H9 (cell line): ENCODE measurements around the gene TSPAN4. TPM values are rescaled to one million over a fixed set of nuclear protein-coding genes. Genes with fewer than 3 reads are reported as not detected.

Experiments
- DNase-seq: peaks from one replicate; pipeline ENCODE4 v3.0.0-alpha.2; 2017
- H2AFZ ChIP-seq: one replicate; pipeline ENCODE4 v1.6.1; 2013; ENCODE audit warnings: mild to moderate bottlenecking, low read length, control low read depth, moderate library complexity
- H2AK5ac ChIP-seq: 2 replicates; pipeline ENCODE4 v1.6.1; 2013; ENCODE audit warnings: low read length, control low read depth, mixed read lengths; ENCODE audit not compliant: insufficient read length
- H2BK120ac ChIP-seq: one replicate; pipeline ENCODE4 v1.6.1; 2013; ENCODE audit warnings: low read depth, mild to moderate bottlenecking, low read length, control low read depth, inconsistent platforms; ENCODE audit not compliant: poor library complexity, severe bottlenecking
- H2BK12ac ChIP-seq: 2 replicates; pipeline ENCODE4 v1.6.1; 2013; ENCODE audit warnings: low read length, control low read depth, mixed read lengths, low read depth; ENCODE audit not compliant: insufficient read length
- H2BK15ac ChIP-seq: 2 replicates; pipeline ENCODE4 v1.6.1; 2013; ENCODE audit warnings: low read depth, low read length, control low read depth
- H2BK20ac ChIP-seq: one replicate; pipeline ENCODE4 v1.6.1; 2013; ENCODE audit warnings: low read depth, mild to moderate bottlenecking, low read length, control low read depth, inconsistent platforms; ENCODE audit not compliant: poor library complexity, severe bottlenecking
- H2BK5ac ChIP-seq: 2 replicates; pipeline ENCODE4 v1.6.1; 2013; ENCODE audit warnings: low read length, control low read depth, mixed read lengths; ENCODE audit not compliant: insufficient read length
- H3K14ac ChIP-seq: 2 replicates; pipeline ENCODE4 v1.6.1; 2013; ENCODE audit warnings: low read length, control low read depth; ENCODE audit not compliant: insufficient read depth
- H3K18ac ChIP-seq: 2 replicates; pipeline ENCODE4 v1.6.1; 2013; ENCODE audit warnings: low read depth, mild to moderate bottlenecking, mixed read lengths, low read length, control low read depth; ENCODE audit not compliant: insufficient read length
- H3K23ac ChIP-seq: 2 replicates; pipeline ENCODE4 v1.6.1; 2013; ENCODE audit warnings: low read length, control low read depth, mixed read lengths, low read depth; ENCODE audit not compliant: insufficient read length
- H3K23me2 ChIP-seq: 2 replicates; pipeline ENCODE4 v1.6.1; 2013; ENCODE audit warnings: low read depth, mild to moderate bottlenecking, mixed read lengths, low read length, control low read depth; ENCODE audit not compliant: insufficient read length, poor library complexity, severe bottlenecking
- H3K27ac ChIP-seq: 2 replicates; pipeline ENCODE4 v1.5.1; 2013; ENCODE audit warnings: low read length, control low read depth, mixed read lengths, low read depth; ENCODE audit not compliant: insufficient read length
- H3K27me3 ChIP-seq: 2 replicates; pipeline ENCODE4 v1.6.1; 2013; ENCODE audit warnings: low read length, control low read depth, inconsistent platforms; ENCODE audit not compliant: insufficient read depth
- H3K4ac ChIP-seq: 2 replicates; pipeline ENCODE4 v1.6.1; 2013; ENCODE audit warnings: low read depth, mild to moderate bottlenecking, control low read depth, inconsistent platforms, low read length, moderate library complexity
- H3K4me1 ChIP-seq: 2 replicates; pipeline ENCODE4 v1.6.1; 2013; ENCODE audit warnings: low read length, control low read depth, inconsistent platforms; ENCODE audit not compliant: insufficient read depth
- H3K4me2 ChIP-seq: 2 replicates; pipeline ENCODE4 v1.6.1; 2013; ENCODE audit warnings: low read length, control low read depth, mixed read lengths; ENCODE audit not compliant: insufficient read length, insufficient read depth
- H3K56ac ChIP-seq: 2 replicates; pipeline ENCODE4 v1.6.1; 2013; ENCODE audit warnings: low read depth, mild to moderate bottlenecking, mixed read lengths, low read length, control low read depth; ENCODE audit not compliant: insufficient read length
- H3K79me1 ChIP-seq: 2 replicates; pipeline ENCODE4 v1.6.1; 2013; ENCODE audit warnings: low read depth, mild to moderate bottlenecking, moderate library complexity, low read length, control low read depth, inconsistent platforms; ENCODE audit not compliant: insufficient read depth, poor library complexity, severe bottlenecking
- H3K79me2 ChIP-seq: 2 replicates; pipeline ENCODE4 v1.6.1; 2013; ENCODE audit warnings: low read length, control low read depth, inconsistent platforms; ENCODE audit not compliant: insufficient read depth
- H3K9ac ChIP-seq: 2 replicates; pipeline ENCODE4 v1.6.1; 2013; ENCODE audit warnings: low read length, control low read depth, mixed read lengths; ENCODE audit not compliant: insufficient read length; ENCODE audit errors: extremely low read depth
- H3K9me3 ChIP-seq: one replicate; pipeline ENCODE4 v1.6.1; 2013; ENCODE audit warnings: low read depth, low read length, inconsistent platforms; ENCODE audit not compliant: control insufficient read depth
- H3T11ph ChIP-seq: one replicate; pipeline ENCODE4 v1.6.1; 2013; ENCODE audit warnings: mild to moderate bottlenecking, low read length, control low read depth, inconsistent platforms
- H4K20me1 ChIP-seq: one replicate; pipeline ENCODE4 v1.6.1; 2013; ENCODE audit not compliant: control insufficient read depth, insufficient read length, insufficient read depth
- H4K5ac ChIP-seq: 2 replicates; pipeline ENCODE4 v1.6.1; 2013; ENCODE audit warnings: low read depth, mild to moderate bottlenecking, mixed read lengths, low read length, control low read depth; ENCODE audit not compliant: insufficient read length
- H4K8ac ChIP-seq: replicated peaks from 2 replicates; pipeline ENCODE4 v1.6.1; 2013; ENCODE audit warnings: low read length, control low read depth, mixed read lengths, low read depth; ENCODE audit not compliant: insufficient read length
- H4K91ac ChIP-seq: 2 replicates; pipeline ENCODE4 v1.6.1; 2013; ENCODE audit warnings: low read depth, mild to moderate bottlenecking, moderate library complexity, mixed read lengths, low read length, control low read depth; ENCODE audit not compliant: insufficient read length
- H3K27ac Mint-ChIP-seq, 3 experiments: 2 replicates in 2 of 3; 3 replicates in 1 of 3; pipeline ENCODE4 v1.8.0; 2020 to 2021; ENCODE audit warnings: mixed read lengths in 3 of 3, mild to moderate bottlenecking in 1 of 3, moderate library complexity in 1 of 3
- H3K27me3 Mint-ChIP-seq: 2 replicates; pipeline ENCODE4 v1.8.0; 2021; ENCODE audit warnings: low read depth, mild to moderate bottlenecking, moderate library complexity, mixed read lengths
- H3K36me3 Mint-ChIP-seq, 3 experiments: 2 replicates in 2 of 3; 3 replicates in 1 of 3; pipeline ENCODE4 v1.8.0; 2020 to 2021; ENCODE audit warnings: low read depth in 3 of 3, mixed read lengths in 3 of 3; ENCODE audit not compliant: insufficient read depth in 1 of 3
- H3K4me1 Mint-ChIP-seq, 2 experiments: 2 replicates each; pipeline ENCODE4 v1.8.0; 2020; ENCODE audit warnings: mixed read lengths in 2 of 2
- H3K4me3 Mint-ChIP-seq, 2 experiments: 2 replicates in 1 of 2; 3 replicates in 1 of 2; pipeline ENCODE4 v1.8.0; 2020 to 2021; ENCODE audit warnings: mild to moderate bottlenecking in 2 of 2, mixed read lengths in 2 of 2, moderate library complexity in 1 of 2
- H3K9me3 Mint-ChIP-seq, 2 experiments: 2 replicates in 1 of 2; 3 replicates in 1 of 2; pipeline ENCODE4 v1.8.0; 2020; ENCODE audit warnings: mild to moderate bottlenecking in 2 of 2, mixed read lengths in 2 of 2, moderate library complexity in 1 of 2
- WGBS: extraction: QIAGEN DNeasy Blood & Tissue Kit; methylation state at CpG from one replicate; pipeline ENCODE4 v1.1.7; 2013; ENCODE audit warnings: missing lambda C conversion rate, low lambda C conversion rate, mixed read lengths; ENCODE audit not compliant: insufficient read length; ENCODE audit errors: extremely low coverage; 5-methylcytosine and 5-hydroxymethylcytosine counted together
- total RNA-seq: library from RNA; stranded (reverse); gene quantifications from 2 replicates; pipeline ENCODE4 v1.2.1, GENCODE V29; 2021
- TF ChIP-seq, protein P1 (sequence below): fragments of 200-600 bp; sonication (generic); conservative IDR thresholded peaks from 3 replicates; pipeline ENCODE4 v1.8.0; 2021; ENCODE audit warnings: antibody characterized with exemption, mild to moderate bottlenecking

TSPAN4 gene
- total RNA-seq, 1 experiment from 2014 or later = 64.6 TPM

DNA sequence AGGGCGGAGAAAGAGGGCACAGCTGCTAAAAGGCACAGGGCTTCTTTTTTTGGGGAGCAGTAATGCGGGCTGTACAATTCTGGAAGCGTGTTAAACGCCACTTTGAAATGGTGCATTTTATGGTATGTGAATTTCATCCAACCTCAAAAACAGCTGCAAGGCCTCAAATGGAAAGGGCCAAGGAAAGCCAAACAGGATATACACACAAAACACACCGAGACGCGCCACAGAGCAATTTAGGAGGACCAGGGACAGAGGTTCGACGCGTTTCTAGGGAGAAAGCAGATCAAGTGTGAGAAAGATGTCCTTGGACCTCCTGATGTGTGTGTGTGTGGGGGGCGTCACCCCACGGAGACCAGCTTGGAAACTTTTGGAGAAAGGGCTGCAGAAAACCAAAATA, 31.1 kb downstream of the TSPAN4 start:
- no CpG with 5 or more reads among the region's 12 CpGs for WGBS
- H3K79me2 ChIP-seq = no peaks in the 10 kb centered on the region
- no peak overlapping the region for H2BK12ac ChIP-seq
- Mint-ChIP-seq H3K36me3 (peaks cover 15 to 36% (median 34%) of the 10 kb centered on the region in 3 experiments), H3K4me3 (no peak overlapping the region; a peak in 1 of 5 replicates), H3K9me3 (no peaks in the 10 kb centered on the region), H3K27me3 (peaks cover 3% of the 10 kb centered on the region; the same call in 1 of the 2 replicates), H3K27ac (peak overlapping the region in 2 of 3 experiments; percentile 56 to 57; a peak in 4 of 7 replicates), H3K4me1 (peaks cover 6 to 8% of the 10 kb centered on the region in 2 experiments)
- no peak overlapping the region for H3K4ac ChIP-seq
- no peak overlapping the region for H3K9ac ChIP-seq
- no peak overlapping the region for H2BK120ac ChIP-seq
- no peak overlapping the region for H3K56ac ChIP-seq
- no peak overlapping the region for H2BK20ac ChIP-seq
- no peak for DNase-seq
- no peaks in the 10 kb centered on the region for H4K20me1 ChIP-seq
- no peak overlapping the region for H2AFZ ChIP-seq
- no peak overlapping the region for H2BK15ac ChIP-seq
- no peak overlapping the region for H3K4me2 ChIP-seq
- H3K79me1 ChIP-seq = no peaks in the 10 kb centered on the region
- no peak overlapping the region for H3K27ac ChIP-seq
- H3K4me1 ChIP-seq = 0 out of 2 replicates have a peak, but pooled peaks cover 2% of the 10 kb centered on the region
- no peak overlapping the region for H3K14ac ChIP-seq
- H3T11ph ChIP-seq = no peak overlapping the region
- no peak overlapping the region for H2AK5ac ChIP-seq
- no peak overlapping the region for H3K18ac ChIP-seq
- no peaks in the 10 kb centered on the region for H3K9me3 ChIP-seq
- no peak overlapping the region for H4K5ac ChIP-seq
- no peak overlapping the region for H2BK5ac ChIP-seq
- no peak overlapping the region for H4K8ac ChIP-seq
- H3K23me2 ChIP-seq = no peaks in the 10 kb centered on the region
- no peak overlapping the region for H4K91ac ChIP-seq
- H3K23ac ChIP-seq = no peak overlapping the region
- no peaks in the 10 kb centered on the region for H3K27me3 ChIP-seq
- TF ChIP-seq, protein P1, sequence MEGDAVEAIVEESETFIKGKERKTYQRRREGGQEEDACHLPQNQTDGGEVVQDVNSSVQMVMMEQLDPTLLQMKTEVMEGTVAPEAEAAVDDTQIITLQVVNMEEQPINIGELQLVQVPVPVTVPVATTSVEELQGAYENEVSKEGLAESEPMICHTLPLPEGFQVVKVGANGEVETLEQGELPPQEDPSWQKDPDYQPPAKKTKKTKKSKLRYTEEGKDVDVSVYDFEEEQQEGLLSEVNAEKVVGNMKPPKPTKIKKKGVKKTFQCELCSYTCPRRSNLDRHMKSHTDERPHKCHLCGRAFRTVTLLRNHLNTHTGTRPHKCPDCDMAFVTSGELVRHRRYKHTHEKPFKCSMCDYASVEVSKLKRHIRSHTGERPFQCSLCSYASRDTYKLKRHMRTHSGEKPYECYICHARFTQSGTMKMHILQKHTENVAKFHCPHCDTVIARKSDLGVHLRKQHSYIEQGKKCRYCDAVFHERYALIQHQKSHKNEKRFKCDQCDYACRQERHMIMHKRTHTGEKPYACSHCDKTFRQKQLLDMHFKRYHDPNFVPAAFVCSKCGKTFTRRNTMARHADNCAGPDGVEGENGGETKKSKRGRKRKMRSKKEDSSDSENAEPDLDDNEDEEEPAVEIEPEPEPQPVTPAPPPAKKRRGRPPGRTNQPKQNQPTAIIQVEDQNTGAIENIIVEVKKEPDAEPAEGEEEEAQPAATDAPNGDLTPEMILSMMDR = no peak
